CD8-positive, alpha-beta memory T cell (primary cell): ENCODE measurements around the gene APOL5. TPM values are rescaled to one million over a fixed set of nuclear protein-coding genes. Genes with fewer than 3 reads are reported as not detected.

Experiments used
- CTCF ChIA-PET: fragments of 350-600 bp; sonication (Branson Sonifier 250); formaldehyde crosslinking; loops from one replicate; lab custom pipeline; 2021; ENCODE audit warnings: antibody characterized with exemption; lab: Charles Lee
- POLR2A ChIA-PET: fragments of 350-600 bp; sonication (Branson Sonifier 250); formaldehyde crosslinking; loops from one replicate; lab custom pipeline; 2021; ENCODE audit warnings: antibody characterized with exemption; lab: Charles Lee
- DNase-seq, 5 donors: peaks; one replicate each; pipeline versions ENCODE4 v3.0.0 to v3.0.0-alpha.2; 2020 to 2022; ENCODE audit warnings: mixed read lengths in 1 of 5
- H3K27ac ChIP-seq: one replicate; pipeline ENCODE4 v1.7.0; 2013; ENCODE audit warnings: low read depth, mild to moderate bottlenecking, low read length, moderate library complexity
- H3K27me3 ChIP-seq: 2 replicates; pipeline ENCODE4 v1.7.0; 2013; ENCODE audit warnings: low read length, mild to moderate bottlenecking; ENCODE audit not compliant: insufficient read depth, poor library complexity, severe bottlenecking
- H3K36me3 ChIP-seq: 2 replicates; pipeline ENCODE4 v1.7.0; 2013; ENCODE audit warnings: mild to moderate bottlenecking, low read length, moderate library complexity; ENCODE audit not compliant: insufficient read depth
- H3K4me1 ChIP-seq: 2 replicates; pipeline ENCODE4 v1.7.0; 2013; ENCODE audit warnings: mild to moderate bottlenecking, low read length, moderate library complexity; ENCODE audit not compliant: insufficient read depth
- H3K4me3 ChIP-seq: 2 replicates; pipeline ENCODE4 v1.7.0; 2013; ENCODE audit warnings: mild to moderate bottlenecking, low read length
- H3K9me3 ChIP-seq: 2 replicates; pipeline ENCODE4 v1.7.0; 2013; ENCODE audit warnings: mild to moderate bottlenecking, low read length
- H3K27ac Mint-ChIP-seq, 8 donors: one replicate each; pipeline ENCODE4 v1.8.0; 2020 to 2021; ENCODE audit warnings: mixed read lengths in 8 of 8, mild to moderate bottlenecking in 6 of 8, inconsistent platforms in 3 of 8, moderate library complexity in 3 of 8
- H3K27me3 Mint-ChIP-seq, 2 donors: one replicate each; pipeline ENCODE4 v1.8.0; 2020 to 2021; ENCODE audit warnings: mixed read lengths in 2 of 2, mild to moderate bottlenecking in 1 of 2, moderate library complexity in 1 of 2
- H3K36me3 Mint-ChIP-seq, 3 donors: one replicate each; pipeline ENCODE4 v1.8.0; 2020 to 2021; ENCODE audit warnings: mixed read lengths in 3 of 3, inconsistent platforms in 1 of 3, mild to moderate bottlenecking in 1 of 3
- H3K4me1 Mint-ChIP-seq, 3 donors: one replicate each; pipeline ENCODE4 v1.8.0; 2020 to 2021; ENCODE audit warnings: mixed read lengths in 3 of 3, inconsistent platforms in 1 of 3, mild to moderate bottlenecking in 1 of 3
- H3K4me3 Mint-ChIP-seq, 7 donors: one replicate each; pipeline ENCODE4 v1.8.0; 2020 to 2021; ENCODE audit warnings: mixed read lengths in 7 of 7, mild to moderate bottlenecking in 6 of 7, moderate library complexity in 4 of 7, inconsistent platforms in 2 of 7
- H3K9me3 Mint-ChIP-seq, 5 donors: one replicate each; pipeline ENCODE4 v1.8.0; 2020 to 2022; ENCODE audit warnings: mixed read lengths in 5 of 5, mild to moderate bottlenecking in 3 of 5, moderate library complexity in 2 of 5, inconsistent platforms in 1 of 5
- polyA plus RNA-seq: library from polyadenylated mRNA; unstranded; fragments of 300-500 nt; fragmentation: Illumina TruSeq; gene quantifications from one replicate; pipeline ENCODE4 v1.2.3, GENCODE V29; 2021
- total RNA-seq, 2 experiments: library from RNA; stranded (reverse); gene quantifications; one replicate each; pipeline ENCODE4 v1.2.3, GENCODE V29; 2021

APOL5 gene
- total and polyA plus RNA-seq, 3 experiments from 2014 or later = not detected

DNA sequence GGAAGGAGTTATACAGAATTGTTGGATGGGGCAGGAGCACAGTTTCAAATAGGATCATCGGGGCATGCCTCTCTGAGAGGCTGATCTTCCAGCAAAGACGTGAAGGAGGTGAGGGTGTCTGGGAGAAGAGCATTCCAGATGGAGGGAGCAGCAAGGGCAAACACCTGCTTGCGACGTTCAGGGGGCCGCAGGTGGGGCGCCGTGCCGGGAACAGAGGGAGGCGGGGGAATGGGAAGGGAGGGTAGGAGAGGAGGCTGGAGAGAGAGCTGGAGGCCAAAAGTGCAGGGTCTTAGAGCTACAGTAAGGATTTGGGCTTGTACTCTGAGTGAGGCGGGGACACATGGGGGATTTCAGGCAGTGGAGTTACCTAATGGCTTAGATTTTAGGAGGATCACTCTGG lies 13.6 kb downstream of the APOL5 start:
- H3K4me3 ChIP-seq = no peak overlapping the region
- no peaks in the 10 kb centered on the region for H3K36me3 ChIP-seq
- Mint-ChIP-seq H3K27ac (no peak overlapping the region), H3K36me3 (no peaks in the 10 kb centered on the region), H3K9me3 (no peaks in the 10 kb centered on the region), H3K4me3 (no peak overlapping the region), H3K27me3 (peaks cover 11 to 29% of the 10 kb centered on the region in 2 donors), H3K4me1 (no peaks in the 10 kb centered on the region)
- POLR2A ChIA-PET = no interaction called here
- no peaks in the 10 kb centered on the region for H3K9me3 ChIP-seq
- CTCF ChIA-PET = no interaction called here
- DNase-seq = no peak
- no peak overlapping the region for H3K27ac ChIP-seq
- H3K4me1 ChIP-seq = no peaks in the 10 kb centered on the region
- H3K27me3 ChIP-seq = no peaks in the 10 kb centered on the region

- Histone ChIP-seq H3K4me1 (no peaks in the 10 kb centered on the region), H3K27ac (no peak overlapping the region), H3K4me3 (no peak overlapping the region), H3K27me3 (no peaks in the 10 kb centered on the region), H3K36me3 (no peaks in the 10 kb centered on the region), H3K9me3 (no peaks in the 10 kb centered on the region)
- Mint-ChIP-seq H3K4me1 (no peaks in the 10 kb centered on the region), H3K4me3 (no peak overlapping the region), H3K9me3 (no peaks in the 10 kb centered on the region), H3K27me3 (peaks cover 9 to 35% of the 10 kb centered on the region in 2 donors), H3K27ac (peak overlapping the region in 1 of 8 donors; percentile 12), H3K36me3 (no peaks in the 10 kb centered on the region)
- no peak for DNase-seq
- ChIA-PET CTCF (no interaction called here), POLR2A (no interaction called here)
These were observed 14.4 kb downstream of the APOL5 start for GRCh38 chr22:35732116-35732515.

DNA sequence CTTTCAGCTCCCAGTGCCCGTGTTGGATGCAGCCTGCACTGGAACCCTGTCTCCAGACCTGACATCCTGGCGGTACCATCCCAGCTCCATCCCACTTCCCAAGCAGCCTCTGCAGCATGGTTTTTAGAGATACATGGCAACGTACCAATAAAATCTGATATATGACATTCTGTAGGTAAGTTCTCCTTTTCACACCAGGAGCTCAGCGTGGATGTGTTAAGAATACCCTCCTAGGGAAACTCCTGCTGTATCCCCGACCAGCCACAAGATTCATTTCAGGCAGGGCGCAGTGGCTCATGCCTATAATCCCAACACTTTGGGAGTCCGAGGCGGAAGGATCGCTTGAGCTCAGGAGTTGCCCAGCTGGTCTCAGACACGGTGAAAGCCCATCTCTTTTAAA lies 15.4 kb downstream of the APOL5 start:
- no peaks in the 10 kb centered on the region for H3K9me3 ChIP-seq
- Mint-ChIP-seq H3K36me3 (no peaks in the 10 kb centered on the region), H3K4me3 (no peak overlapping the region), H3K9me3 (no peaks in the 10 kb centered on the region), H3K27me3 (peaks cover 6 to 33% of the 10 kb centered on the region in 2 donors), H3K4me1 (no peaks in the 10 kb centered on the region), H3K27ac (no peak overlapping the region)
- H3K4me1 ChIP-seq = no peaks in the 10 kb centered on the region
- no peak overlapping the region for H3K27ac ChIP-seq
- CTCF ChIA-PET = interaction anchor here (1.8 kb wide), 1 partner anchor 333 kb away, joined by 4 read pairs; no protein-coding TSS in a partner anchor
- DNase-seq = no peak
- no peaks in the 10 kb centered on the region for H3K27me3 ChIP-seq
- POLR2A ChIA-PET = no interaction called here
- no peak overlapping the region for H3K4me3 ChIP-seq
- no peaks in the 10 kb centered on the region for H3K36me3 ChIP-seq

DNA sequence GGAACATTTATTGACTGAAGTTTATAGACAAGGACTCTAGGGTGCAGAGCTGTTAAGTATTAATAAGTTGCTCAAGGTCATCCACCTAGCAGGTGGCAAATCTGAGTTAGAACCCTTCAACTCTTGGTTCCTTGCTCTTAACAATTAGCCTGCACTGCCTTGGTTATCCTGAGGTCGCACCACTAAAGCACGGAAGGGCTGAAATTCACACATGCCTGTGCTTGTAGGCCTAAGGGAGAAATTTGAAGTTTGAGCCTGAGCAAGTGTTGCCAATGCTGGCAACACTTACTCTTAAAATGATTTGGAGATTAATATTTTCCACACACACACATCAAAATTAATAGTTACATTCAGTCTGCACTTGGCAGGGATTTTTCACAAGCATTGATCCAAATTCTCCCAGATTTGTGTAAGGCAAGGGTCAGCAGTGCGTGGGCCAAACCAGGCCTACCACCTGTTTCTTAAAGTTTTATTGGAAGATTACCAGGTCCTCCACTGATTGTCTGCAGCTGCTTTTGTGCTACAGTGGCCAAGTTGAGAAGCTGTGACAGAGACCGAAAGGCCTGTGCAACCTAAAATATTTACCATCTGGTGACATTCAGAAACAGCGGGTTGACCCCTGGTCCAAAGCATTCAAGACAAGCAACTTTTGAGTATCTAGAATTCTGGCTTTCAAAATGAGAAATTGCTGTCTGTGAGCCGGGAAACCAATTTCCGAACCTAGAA lies 16.3 kb downstream of the APOL5 start:
- CTCF ChIA-PET = interaction anchor here (1.8 kb wide), 1 partner anchor 332 kb away, joined by 4 read pairs; no protein-coding TSS in a partner anchor
- no peaks in the 10 kb centered on the region for H3K36me3 Mint-ChIP-seq
- H3K9me3 Mint-ChIP-seq = no peaks in the 10 kb centered on the region
- no peaks in the 10 kb centered on the region for H3K4me1 Mint-ChIP-seq
- Histone ChIP-seq H3K4me1 (no peaks in the 10 kb centered on the region), H3K27me3 (no peaks in the 10 kb centered on the region), H3K27ac (no peak overlapping the region), H3K4me3 (no peak overlapping the region), H3K9me3 (no peaks in the 10 kb centered on the region), H3K36me3 (no peaks in the 10 kb centered on the region)
- POLR2A ChIA-PET = no interaction called here
- H3K27me3 Mint-ChIP-seq = peaks cover 10 to 42% of the 10 kb centered on the region in 2 donors
- DNase-seq = no peak
- H3K4me3 Mint-ChIP-seq = no peak overlapping the region
- H3K27ac Mint-ChIP-seq = no peak overlapping the region

- H3K27me3 ChIP-seq = no peaks in the 10 kb centered on the region
- H3K36me3 Mint-ChIP-seq = no peaks in the 10 kb centered on the region
- DNase-seq = no peak
- peaks cover 10 to 44% of the 10 kb centered on the region in 2 donors for H3K27me3 Mint-ChIP-seq
- no peaks in the 10 kb centered on the region for H3K36me3 ChIP-seq
- H3K9me3 Mint-ChIP-seq = no peaks in the 10 kb centered on the region
- ChIA-PET POLR2A (no interaction called here), CTCF (no interaction called here)
- no peaks in the 10 kb centered on the region for H3K9me3 ChIP-seq
- no peak overlapping the region for H3K4me3 ChIP-seq
- no peak overlapping the region for H3K27ac ChIP-seq
- H3K4me1 ChIP-seq = no peaks in the 10 kb centered on the region
- H3K4me3 Mint-ChIP-seq = no peak overlapping the region
- H3K27ac Mint-ChIP-seq = no peak overlapping the region
- no peaks in the 10 kb centered on the region for H3K4me1 Mint-ChIP-seq
These were observed 16.8 kb downstream of the APOL5 start for GRCh38 chr22:35734517-35734827.

GRCh38 chr22:35735542-35735941 lies 17.9 kb downstream of the APOL5 start:
- CTCF ChIA-PET = no interaction called here
- DNase-seq = no peak
- no peaks in the 10 kb centered on the region for H3K9me3 ChIP-seq
- Mint-ChIP-seq H3K9me3 (no peaks in the 10 kb centered on the region), H3K4me1 (no peaks in the 10 kb centered on the region), H3K36me3 (no peaks in the 10 kb centered on the region), H3K4me3 (no peak overlapping the region), H3K27me3 (peaks cover 8 to 44% of the 10 kb centered on the region in 2 donors), H3K27ac (no peak overlapping the region)
- POLR2A ChIA-PET = interaction anchor here (0.6 kb wide), 1 partner anchor 10 kb away, joined by 3 read pairs; no protein-coding TSS in a partner anchor
- H3K27ac ChIP-seq = no peak overlapping the region
- no peaks in the 10 kb centered on the region for H3K4me1 ChIP-seq
- no peaks in the 10 kb centered on the region for H3K36me3 ChIP-seq
- H3K4me3 ChIP-seq = no peak overlapping the region
- no peaks in the 10 kb centered on the region for H3K27me3 ChIP-seq

- H3K27ac Mint-ChIP-seq = no peak overlapping the region
- no peaks in the 10 kb centered on the region for H3K36me3 ChIP-seq
- no peaks in the 10 kb centered on the region for H3K4me1 Mint-ChIP-seq
- POLR2A ChIA-PET = interaction anchor here (0.6 kb wide), 1 partner anchor 11 kb away, joined by 3 read pairs; no protein-coding TSS in a partner anchor
- no peaks in the 10 kb centered on the region for H3K9me3 Mint-ChIP-seq
- H3K27me3 ChIP-seq = no peaks in the 10 kb centered on the region
- H3K4me3 ChIP-seq = no peak overlapping the region
- no peak for DNase-seq
- H3K4me3 Mint-ChIP-seq = no peak overlapping the region
- H3K27ac ChIP-seq = no peak overlapping the region
- no peaks in the 10 kb centered on the region for H3K36me3 Mint-ChIP-seq
- CTCF ChIA-PET = no interaction called here
- no peaks in the 10 kb centered on the region for H3K9me3 ChIP-seq
- peaks cover 7 to 39% of the 10 kb centered on the region in 2 donors for H3K27me3 Mint-ChIP-seq
- H3K4me1 ChIP-seq = no peaks in the 10 kb centered on the region
These were observed 18.5 kb downstream of the APOL5 start for GRCh38 chr22:35736166-35736565.

GRCh38 chr22:35736701-35737100 lies 19.0 kb downstream of the APOL5 start:
- Histone ChIP-seq H3K36me3 (no peaks in the 10 kb centered on the region), H3K27ac (no peak overlapping the region), H3K9me3 (no peaks in the 10 kb centered on the region), H3K27me3 (no peaks in the 10 kb centered on the region), H3K4me3 (no peak overlapping the region), H3K4me1 (no peaks in the 10 kb centered on the region)
- ChIA-PET POLR2A (no interaction called here), CTCF (no interaction called here)
- Mint-ChIP-seq H3K9me3 (no peaks in the 10 kb centered on the region), H3K4me1 (no peaks in the 10 kb centered on the region), H3K36me3 (no peaks in the 10 kb centered on the region), H3K4me3 (no peak overlapping the region), H3K27ac (no peak overlapping the region), H3K27me3 (peaks cover 6 to 34% of the 10 kb centered on the region in 2 donors)
- DNase-seq = no peak
